Activated CD4-positive, alpha-beta T cell treated with anti-CD3 and anti-CD28 coated beads, Interleukin-2, Interleukin-6, amounts not matched to agents 100 ng/mL and 50 ng/mL, durations not matched to agents 16 hours and 8 hours (primary cell): ENCODE results near the gene CEP63.

Source experiments
- DNase-seq: peaks from one replicate; pipeline ENCODE4 v3.0.0-alpha.2; 2020

The CEP63 gene

GRCh38 chr3:134610432-134611385 is 124.9 kb downstream of the CEP63 start:
- no peak for DNase-seq

- DNase-seq: no peak
Measured at GRCh38 chr3:134611516-134611915, 125.7 kb downstream of the CEP63 start.

- DNase-seq: no peak
Measured at GRCh38 chr3:134613006-134613520, 127.2 kb downstream of the CEP63 start.

DNA sequence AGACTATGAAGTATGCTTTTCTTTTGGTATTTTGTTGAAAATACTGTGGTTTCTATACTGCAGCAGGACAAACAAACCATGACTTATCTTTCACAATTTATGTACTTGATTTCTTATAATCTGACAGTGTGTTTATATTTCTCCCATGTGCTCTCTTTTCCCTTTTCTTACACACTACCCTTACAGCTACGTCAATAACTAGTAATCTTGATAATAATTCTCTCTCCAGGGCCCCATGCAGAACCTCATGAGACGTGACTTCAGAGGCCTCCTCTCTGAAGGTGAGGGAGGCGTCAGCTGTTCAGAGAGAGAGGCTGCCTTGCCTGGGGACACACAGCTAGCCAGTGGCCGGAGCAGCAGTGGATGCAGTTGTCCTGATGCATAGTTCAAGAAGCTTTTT is 129.1 kb downstream of the CEP63 start:
- no peak for DNase-seq

DNA sequence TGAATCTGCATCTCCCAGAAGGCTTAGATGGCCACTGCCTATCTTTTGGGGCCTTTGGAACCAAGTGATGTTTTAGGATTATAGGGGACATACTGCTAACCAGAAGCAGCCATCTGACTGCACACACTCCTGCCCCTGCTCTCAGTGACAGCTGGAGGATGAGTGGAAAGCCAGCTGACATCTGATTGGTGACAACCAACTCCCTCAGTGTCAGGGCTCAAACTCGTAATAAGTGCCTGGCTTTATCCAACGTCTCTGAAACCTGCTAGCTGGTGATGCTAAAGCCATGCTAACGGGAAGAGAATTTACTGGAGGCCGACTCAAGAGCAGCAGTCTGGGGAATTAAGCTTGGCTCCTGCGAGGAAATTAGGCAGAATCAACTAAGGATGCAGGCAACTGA is 129.9 kb downstream of the CEP63 start:
- no peak for DNase-seq

DNA sequence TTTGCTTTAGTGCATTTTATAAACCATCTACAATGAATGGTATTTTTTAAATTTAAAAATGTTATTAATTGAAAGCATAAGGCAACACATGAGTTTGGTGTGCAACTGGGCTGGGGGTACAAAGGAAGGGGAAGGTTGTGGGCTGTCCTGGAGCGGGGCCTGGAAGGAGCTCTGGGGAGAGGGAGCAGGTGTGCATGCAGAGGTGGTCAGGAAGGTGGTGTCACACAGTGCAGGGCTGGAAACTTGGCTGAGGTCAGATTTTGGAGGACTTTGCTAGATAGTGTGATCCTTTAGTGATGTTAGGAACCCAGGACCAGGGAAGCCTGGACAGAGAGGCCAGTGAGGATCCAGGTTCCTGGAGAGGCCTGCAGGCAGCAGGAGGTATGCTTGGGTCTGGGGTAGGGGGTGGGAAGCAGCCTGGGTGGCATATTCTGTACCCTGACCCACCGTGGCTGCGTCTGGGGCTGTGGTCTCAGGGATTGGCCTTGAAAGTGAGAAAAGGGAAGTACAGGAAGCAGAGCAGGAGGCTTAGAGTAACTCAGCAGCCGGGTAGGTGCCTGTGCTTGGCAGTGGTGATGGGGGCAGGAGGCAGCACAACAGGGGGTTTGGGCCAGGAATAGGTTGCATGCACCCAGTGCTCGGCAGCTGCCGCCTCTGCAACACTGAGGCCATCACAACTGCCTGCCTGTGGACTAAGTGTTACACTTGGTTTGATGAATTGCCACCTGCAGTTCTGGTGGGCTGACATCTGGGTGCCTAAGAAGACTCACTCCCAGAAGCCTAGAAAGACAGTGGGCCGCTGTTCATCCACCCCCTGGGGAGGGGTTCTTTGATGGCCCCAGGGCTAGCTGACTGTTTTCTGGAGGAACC is 132.0 kb downstream of the CEP63 start:
- no peak for DNase-seq

- no peak for DNase-seq
Measured at GRCh38 chr3:134618478-134619300, 132.8 kb downstream of the CEP63 start.

DNA sequence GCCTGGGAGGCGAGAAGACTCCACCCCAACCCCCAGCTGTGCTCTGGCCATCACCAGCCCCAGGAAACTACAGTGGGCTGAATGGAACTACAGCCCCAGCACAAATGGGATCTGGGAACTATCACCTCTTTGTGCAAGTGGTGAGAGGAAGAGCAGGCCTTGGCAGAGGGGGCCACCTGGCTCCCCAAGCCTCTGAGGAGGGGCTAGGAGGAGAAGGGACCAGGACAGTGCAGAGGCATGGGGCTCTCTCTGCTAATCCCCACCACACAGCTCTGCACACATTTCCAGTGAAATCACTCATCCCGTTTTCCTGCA is 133.4 kb downstream of the CEP63 start:
- no peak for DNase-seq

- DNase-seq: no peak
Measured at GRCh38 chr3:134619884-134620445, 134.1 kb downstream of the CEP63 start.

DNA sequence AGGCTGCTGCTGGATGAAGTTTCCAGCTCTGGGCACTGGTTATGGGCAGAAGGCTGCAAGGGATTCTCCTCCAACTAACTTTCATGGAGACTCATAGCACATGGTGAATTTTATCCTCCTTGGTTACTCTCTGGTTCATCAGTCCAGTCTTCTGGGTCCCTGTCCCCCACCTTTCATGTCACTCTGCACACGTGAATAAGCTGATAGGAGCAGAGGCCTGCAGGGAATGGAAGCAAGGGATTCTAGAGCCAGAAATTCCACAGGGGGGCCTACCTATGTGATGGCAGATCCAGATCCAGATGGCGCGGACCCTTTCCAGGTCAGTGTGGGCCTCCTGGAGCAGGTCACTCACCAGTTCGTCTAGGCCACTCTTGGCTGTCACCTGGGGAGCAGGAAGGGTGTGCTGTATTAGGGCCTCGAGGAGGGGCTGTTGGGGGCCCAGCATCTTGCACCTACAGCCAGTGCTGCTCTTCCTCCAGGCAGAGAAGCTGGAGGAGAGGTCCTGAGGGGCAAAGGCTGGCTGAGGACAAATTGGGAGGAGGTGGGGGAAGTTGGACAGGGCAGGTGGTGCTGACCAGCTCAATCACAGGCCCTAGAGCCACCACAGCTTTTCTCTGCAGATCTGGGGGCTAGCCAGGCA is 134.7 kb downstream of the CEP63 start:
- DNase-seq: no peak

DNA sequence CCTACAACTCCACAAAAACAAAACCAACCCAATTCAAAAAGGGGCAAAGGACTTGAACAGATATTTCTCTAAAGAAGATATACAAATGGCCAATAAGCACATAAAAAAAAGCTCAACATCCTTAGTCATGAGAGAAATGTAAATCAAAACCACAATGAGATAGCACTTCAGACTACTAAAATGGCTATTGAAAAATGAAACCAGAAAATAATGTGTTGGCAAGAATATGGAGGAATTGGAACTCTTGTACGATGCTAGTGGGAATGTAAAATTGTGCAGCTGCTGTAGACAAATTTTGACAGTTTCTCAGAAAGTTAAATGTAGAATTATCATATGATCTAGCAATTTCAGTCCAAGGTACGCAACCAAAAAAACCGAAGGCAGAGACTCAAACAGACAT is 136.0 kb downstream of the CEP63 start:
- DNase-seq: no peak

DNA sequence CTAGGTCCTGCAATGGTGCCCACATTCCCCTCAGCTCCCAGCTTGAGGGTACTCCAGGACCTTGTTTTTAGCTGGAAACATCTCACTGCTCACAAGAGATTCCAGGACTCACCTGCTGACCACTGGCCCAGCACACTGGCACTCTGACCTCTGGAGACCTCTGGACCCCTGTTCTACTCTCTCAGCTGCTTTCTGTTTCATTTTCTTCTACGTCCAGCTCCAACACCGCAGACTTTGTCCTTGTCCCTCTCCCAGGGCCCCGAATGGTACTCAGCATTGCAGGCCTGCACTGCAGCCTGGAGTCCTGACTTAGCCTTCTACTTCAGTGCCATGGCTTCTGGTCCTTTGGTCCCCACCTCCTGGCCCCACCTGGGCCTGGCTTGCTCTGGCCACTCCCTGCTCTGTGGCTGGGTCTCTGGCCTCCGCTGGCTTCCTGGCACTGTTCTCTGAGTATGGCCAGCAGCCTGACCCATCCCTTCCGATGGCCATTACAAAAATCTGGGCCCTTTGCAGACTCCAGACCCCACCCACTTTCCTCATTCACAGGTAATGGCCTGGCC is 137.0 kb downstream of the CEP63 start:
- DNase-seq: no peak

DNA sequence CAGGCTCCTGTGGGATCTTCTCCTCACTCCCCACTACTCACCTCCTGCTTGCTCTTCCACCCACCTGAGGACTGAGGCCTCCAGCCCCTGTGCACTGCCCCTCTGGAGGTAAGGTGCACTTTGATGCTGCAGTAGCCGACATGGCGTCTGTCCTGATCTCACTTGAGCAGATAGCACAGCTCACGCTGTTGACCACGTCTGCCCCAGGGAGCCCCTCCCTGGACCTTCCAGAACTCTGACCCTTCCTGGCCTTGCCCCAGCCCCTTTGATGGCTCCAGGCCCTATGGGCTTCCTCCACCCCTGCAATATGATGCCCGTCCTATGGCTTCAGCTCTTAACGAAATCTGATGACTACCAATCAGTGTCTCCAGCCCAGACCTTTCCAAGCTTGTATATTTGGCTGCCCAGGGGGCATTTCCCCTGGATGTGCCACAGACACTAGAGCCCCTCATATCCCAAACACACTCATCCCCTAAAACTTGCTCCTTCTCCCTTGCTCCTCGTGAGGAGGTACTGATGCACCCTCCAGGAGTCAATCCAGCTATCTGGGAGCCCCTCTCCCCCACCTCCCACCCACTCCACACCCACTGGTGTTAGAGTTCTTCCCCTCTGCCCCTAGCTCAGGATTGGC is 137.9 kb downstream of the CEP63 start:
- DNase-seq: no peak
